Measurements from ENCODE around the gene CRYGN. TPM values are rescaled to one million over a fixed set of nuclear protein-coding genes. Genes with fewer than 3 reads are reported as not detected.

The CRYGN gene
- total and polyA plus RNA-seq, 2 experiments from 2014 or later: 0.59 to 1.5 TPM

DNA sequence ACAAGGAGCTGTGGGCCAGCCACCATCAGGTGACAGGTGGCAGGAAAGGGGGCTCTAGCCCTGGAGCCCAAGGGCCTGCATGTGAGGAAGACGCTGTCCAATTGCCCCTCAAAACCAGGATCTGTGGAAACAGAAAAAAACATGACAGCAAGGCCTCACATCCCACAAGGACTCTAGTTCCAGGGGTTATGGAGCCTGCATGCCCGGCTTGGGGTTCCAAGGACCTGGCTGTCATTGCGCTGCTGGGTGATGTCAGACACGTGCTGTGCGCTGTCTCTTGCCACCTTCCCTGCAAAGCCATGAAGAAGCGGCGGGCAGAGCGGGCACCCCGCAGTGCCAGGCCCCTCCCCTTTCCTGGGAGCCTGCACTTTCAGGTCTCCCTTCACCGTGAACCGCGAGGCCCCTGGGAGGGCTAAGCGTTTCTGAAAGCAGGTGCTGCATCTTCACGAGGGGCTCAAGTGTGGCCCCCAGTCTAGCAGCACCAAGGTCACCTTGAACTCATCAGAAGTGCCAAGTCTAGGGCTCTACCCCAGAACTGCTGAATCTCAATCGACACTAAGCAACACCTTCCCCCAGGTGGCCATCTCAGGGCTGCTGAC lies 15.1 kb upstream of the CRYGN start:
- Mint-ChIP-seq H3K4me1 (peaks cover 59% of the 10 kb centered on the region), H3K9me3 (peaks cover 31% of the 10 kb centered on the region), H3K27ac (no peak overlapping the region), H3K4me3 (no peak overlapping the region), H3K36me3 (ENCODE audit: low read depth) (peaks cover 35% of the 10 kb centered on the region), H3K27me3 (ENCODE audit: insufficient read depth, low read depth, poor library complexity) (peaks cover 19% of the 10 kb centered on the region)
- TF ChIP-seq CREB1 (CRISPR knock-in tag; IDR thresholded peaks at IDR 0.05; ENCODE audit: low read depth): no peak
- TF ChIP-seq, protein P1, sequence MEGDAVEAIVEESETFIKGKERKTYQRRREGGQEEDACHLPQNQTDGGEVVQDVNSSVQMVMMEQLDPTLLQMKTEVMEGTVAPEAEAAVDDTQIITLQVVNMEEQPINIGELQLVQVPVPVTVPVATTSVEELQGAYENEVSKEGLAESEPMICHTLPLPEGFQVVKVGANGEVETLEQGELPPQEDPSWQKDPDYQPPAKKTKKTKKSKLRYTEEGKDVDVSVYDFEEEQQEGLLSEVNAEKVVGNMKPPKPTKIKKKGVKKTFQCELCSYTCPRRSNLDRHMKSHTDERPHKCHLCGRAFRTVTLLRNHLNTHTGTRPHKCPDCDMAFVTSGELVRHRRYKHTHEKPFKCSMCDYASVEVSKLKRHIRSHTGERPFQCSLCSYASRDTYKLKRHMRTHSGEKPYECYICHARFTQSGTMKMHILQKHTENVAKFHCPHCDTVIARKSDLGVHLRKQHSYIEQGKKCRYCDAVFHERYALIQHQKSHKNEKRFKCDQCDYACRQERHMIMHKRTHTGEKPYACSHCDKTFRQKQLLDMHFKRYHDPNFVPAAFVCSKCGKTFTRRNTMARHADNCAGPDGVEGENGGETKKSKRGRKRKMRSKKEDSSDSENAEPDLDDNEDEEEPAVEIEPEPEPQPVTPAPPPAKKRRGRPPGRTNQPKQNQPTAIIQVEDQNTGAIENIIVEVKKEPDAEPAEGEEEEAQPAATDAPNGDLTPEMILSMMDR (conservative IDR thresholded peaks at IDR 0.05; ENCODE audit: low read depth in 2 of 2): no peak
- TF ChIP-seq NANOG (IDR thresholded peaks at IDR 0.05; ENCODE audit: borderline replicate concordance): no peak
- H4K20me1 ChIP-seq (replicated peaks; ENCODE audit: insufficient read depth): no peaks in the 10 kb centered on the region
- peaks cover 21% of the 10 kb centered on the region; the same call in 1 of the 2 replicates for H3F3A ChIP-seq (replicated peaks; ENCODE audit: low read depth)
- H3K9me2 ChIP-seq (ENCODE audit: insufficient read depth): peaks cover 3% of the 10 kb centered on the region; the same call in 1 of the 2 replicates
- no peak overlapping the region for H3K4me2 ChIP-seq
- no peak for ATAC-seq
- H3K79me2 ChIP-seq (replicated peaks; ENCODE audit: insufficient read depth): no peaks in the 10 kb centered on the region
- no peak overlapping the region for H3K27ac ChIP-seq (ENCODE audit: low read depth)
- no peaks in the 10 kb centered on the region for H3K27me3 ChIP-seq (ENCODE audit: insufficient read depth)
- no peak for DNase-seq (ENCODE audit: low spot score)
- H3K4me1 ChIP-seq (ENCODE audit: insufficient read depth): peaks cover 46% of the 10 kb centered on the region
- H3K36me3 ChIP-seq (ENCODE audit: insufficient read depth): no peaks in the 10 kb centered on the region
- H3K4me3 ChIP-seq: no peak overlapping the region
- H2AFZ ChIP-seq: no peak overlapping the region

DNA sequence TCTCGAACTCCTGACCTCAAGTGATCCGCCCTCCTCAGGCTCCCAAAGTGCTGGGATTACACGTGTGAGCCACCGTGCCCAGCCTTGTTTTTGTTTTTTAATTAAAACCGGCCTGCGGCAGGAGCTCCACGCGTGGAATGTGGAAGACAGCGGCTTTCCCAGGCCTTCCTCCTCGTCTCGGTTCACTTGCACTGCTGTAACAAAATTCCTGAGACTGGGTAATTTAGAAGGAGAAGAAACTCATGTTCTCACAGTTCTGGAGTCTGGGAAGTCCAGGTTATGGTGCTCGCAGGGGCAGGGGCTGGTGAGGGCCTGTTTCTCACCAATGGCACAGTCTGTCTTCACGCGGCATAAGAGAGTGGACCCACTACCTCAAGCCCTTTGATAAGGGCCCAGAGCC lies 14.4 kb upstream of the CRYGN start:
- no peak overlapping the region for H2AFZ ChIP-seq
- Mint-ChIP-seq H3K4me1 (peaks cover 54% of the 10 kb centered on the region), H3K4me3 (no peak overlapping the region), H3K36me3 (ENCODE audit: low read depth) (peaks cover 31% of the 10 kb centered on the region), H3K9me3 (peaks cover 27% of the 10 kb centered on the region), H3K27ac (no peak overlapping the region), H3K27me3 (ENCODE audit: insufficient read depth, low read depth, poor library complexity) (peaks cover 15% of the 10 kb centered on the region)
- H3K79me2 ChIP-seq (replicated peaks; ENCODE audit: insufficient read depth): no peaks in the 10 kb centered on the region
- no peaks in the 10 kb centered on the region for H3K36me3 ChIP-seq (ENCODE audit: insufficient read depth)
- ATAC-seq (no peak), DNase-seq (ENCODE audit: low spot score) (no peak)
- peaks cover 17% of the 10 kb centered on the region; the same call in 1 of the 2 replicates for H3F3A ChIP-seq (replicated peaks; ENCODE audit: low read depth)
- H3K4me3 ChIP-seq: no peak overlapping the region
- TF ChIP-seq, protein P2, sequence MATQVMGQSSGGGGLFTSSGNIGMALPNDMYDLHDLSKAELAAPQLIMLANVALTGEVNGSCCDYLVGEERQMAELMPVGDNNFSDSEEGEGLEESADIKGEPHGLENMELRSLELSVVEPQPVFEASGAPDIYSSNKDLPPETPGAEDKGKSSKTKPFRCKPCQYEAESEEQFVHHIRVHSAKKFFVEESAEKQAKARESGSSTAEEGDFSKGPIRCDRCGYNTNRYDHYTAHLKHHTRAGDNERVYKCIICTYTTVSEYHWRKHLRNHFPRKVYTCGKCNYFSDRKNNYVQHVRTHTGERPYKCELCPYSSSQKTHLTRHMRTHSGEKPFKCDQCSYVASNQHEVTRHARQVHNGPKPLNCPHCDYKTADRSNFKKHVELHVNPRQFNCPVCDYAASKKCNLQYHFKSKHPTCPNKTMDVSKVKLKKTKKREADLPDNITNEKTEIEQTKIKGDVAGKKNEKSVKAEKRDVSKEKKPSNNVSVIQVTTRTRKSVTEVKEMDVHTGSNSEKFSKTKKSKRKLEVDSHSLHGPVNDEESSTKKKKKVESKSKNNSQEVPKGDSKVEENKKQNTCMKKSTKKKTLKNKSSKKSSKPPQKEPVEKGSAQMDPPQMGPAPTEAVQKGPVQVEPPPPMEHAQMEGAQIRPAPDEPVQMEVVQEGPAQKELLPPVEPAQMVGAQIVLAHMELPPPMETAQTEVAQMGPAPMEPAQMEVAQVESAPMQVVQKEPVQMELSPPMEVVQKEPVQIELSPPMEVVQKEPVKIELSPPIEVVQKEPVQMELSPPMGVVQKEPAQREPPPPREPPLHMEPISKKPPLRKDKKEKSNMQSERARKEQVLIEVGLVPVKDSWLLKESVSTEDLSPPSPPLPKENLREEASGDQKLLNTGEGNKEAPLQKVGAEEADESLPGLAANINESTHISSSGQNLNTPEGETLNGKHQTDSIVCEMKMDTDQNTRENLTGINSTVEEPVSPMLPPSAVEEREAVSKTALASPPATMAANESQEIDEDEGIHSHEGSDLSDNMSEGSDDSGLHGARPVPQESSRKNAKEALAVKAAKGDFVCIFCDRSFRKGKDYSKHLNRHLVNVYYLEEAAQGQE (IDR thresholded peaks at IDR 0.05; ENCODE audit: unreplicated experiment): no peak
- TF ChIP-seq, protein P3, sequence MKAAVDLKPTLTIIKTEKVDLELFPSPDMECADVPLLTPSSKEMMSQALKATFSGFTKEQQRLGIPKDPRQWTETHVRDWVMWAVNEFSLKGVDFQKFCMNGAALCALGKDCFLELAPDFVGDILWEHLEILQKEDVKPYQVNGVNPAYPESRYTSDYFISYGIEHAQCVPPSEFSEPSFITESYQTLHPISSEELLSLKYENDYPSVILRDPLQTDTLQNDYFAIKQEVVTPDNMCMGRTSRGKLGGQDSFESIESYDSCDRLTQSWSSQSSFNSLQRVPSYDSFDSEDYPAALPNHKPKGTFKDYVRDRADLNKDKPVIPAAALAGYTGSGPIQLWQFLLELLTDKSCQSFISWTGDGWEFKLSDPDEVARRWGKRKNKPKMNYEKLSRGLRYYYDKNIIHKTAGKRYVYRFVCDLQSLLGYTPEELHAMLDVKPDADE (IDR thresholded peaks at IDR 0.05): no peak
- TF ChIP-seq EZH2phosphoT487 (IDR thresholded peaks at IDR 0.05; ENCODE audit: unreplicated experiment): no peak
- no peak overlapping the region for H3K27ac ChIP-seq (ENCODE audit: low read depth)
- H3K27me3 ChIP-seq (ENCODE audit: insufficient read depth): no peaks in the 10 kb centered on the region
- H3K4me1 ChIP-seq (ENCODE audit: insufficient read depth): peaks cover 40% of the 10 kb centered on the region
- peaks cover 3% of the 10 kb centered on the region; the same call in 1 of the 2 replicates for H3K9me2 ChIP-seq (ENCODE audit: insufficient read depth)
- no peak overlapping the region for H3K4me2 ChIP-seq
- H4K20me1 ChIP-seq (replicated peaks; ENCODE audit: insufficient read depth): no peaks in the 10 kb centered on the region

Measured in GM23338 (cell line).